GM12878 (cell line): ENCODE data around the gene PTMA. TPM values are rescaled to one million over a fixed set of nuclear protein-coding genes. Genes with fewer than 3 reads are reported as not detected.

ENCODE experiments used
- CBFB ChIP-seq: IDR thresholded peaks from 2 replicates; pipeline ENCODE4 v1.6.1; 2016; ENCODE audit warnings: antibody characterized with exemption, low read depth
- CBX3 ChIP-seq: fragments of 200-600 bp; sonication (generic); IDR thresholded peaks from 2 replicates; pipeline ENCODE4 v1.6.1; 2016; ENCODE audit warnings: low read depth, borderline replicate concordance
- IRF4 ChIP-seq: IDR thresholded peaks from 2 replicates; pipeline ENCODE4 v1.6.1; 2011; ENCODE audit warnings: low read depth, low read length
- NFXL1 ChIP-seq: fragments of 450-650 bp; IDR thresholded peaks from 2 replicates; pipeline ENCODE4 v1.6.1; 2017; ENCODE audit warnings: antibody characterized with exemption, mild to moderate bottlenecking, borderline replicate concordance
- PML ChIP-seq: IDR thresholded peaks from 2 replicates; pipeline ENCODE4 v1.6.1; 2012; ENCODE audit warnings: low read length, inconsistent platforms
- RCOR1 ChIP-seq: conservative IDR thresholded peaks from 2 replicates; pipeline ENCODE4 v1.6.1; 2012; ENCODE audit warnings: low read depth, low read length, improper control_type of control experiment
- STAT1 ChIP-seq: fragments of 450-650 bp; conservative IDR thresholded peaks from 2 replicates; pipeline ENCODE4 v1.6.1; 2014; ENCODE audit warnings: antibody characterized with exemption, mild to moderate bottlenecking
- STAT3 ChIP-seq: IDR thresholded peaks from 2 replicates; pipeline ENCODE4 v1.6.1; 2011; ENCODE audit warnings: low read depth, low read length, improper control_type of control experiment
- polyA plus RNA-seq, 11 experiments: library from polyadenylated mRNA; depleted of rRNA in 4 of 11; unstranded in 6 of 11; stranded (reverse) in 5 of 11; fragments of >200 nt; fragmentation: Nextera tagmentation in 4 of 11; fragmentation: Illumina TruSeq in 1 of 11; extraction: Ambion mirVana in 4 of 11; extraction: Trizol in 1 of 11; gene quantifications; 1 replicate in 1 of 11; 2 replicates in 10 of 11; pipeline versions ENCODE4 v1.2.1 to v1.2.3, GENCODE V29; 2011 to 2016; ENCODE audit warnings: inconsistent platforms in 2 of 11, missing spikeins in 2 of 11, low read depth in 1 of 11
- total RNA-seq, 4 experiments: library from RNA; depleted of rRNA in 3 of 4; stranded (reverse); fragments of >200 nt in 3 of 4; fragmentation: Illumina TruSeq in 1 of 4; extraction: Trizol in 1 of 4; gene quantifications; 2 replicates each; pipeline versions ENCODE4 v1.2.1 to v1.2.3, GENCODE V29; 2013 to 2021
- TF ChIP-seq, protein P1 (sequence below): fragments of 450-650 bp; conservative IDR thresholded peaks from 2 replicates; pipeline ENCODE4 v1.6.1; 2017; ENCODE audit warnings: mild to moderate bottlenecking, moderate library complexity
- TF ChIP-seq, protein P2 (sequence below): IDR thresholded peaks from 2 replicates; pipeline ENCODE4 v1.6.1; 2012; ENCODE audit warnings: low read depth, low read length, improper control_type of control experiment
- TF ChIP-seq, protein P3 (sequence below): IDR thresholded peaks from 2 replicates; pipeline ENCODE4 v1.6.1; 2011; ENCODE audit warnings: mild to moderate bottlenecking, low read depth, low read length, moderate library complexity; ENCODE audit not compliant: insufficient replicate concordance
- TF ChIP-seq, protein P4 (sequence below): fragments of 450-650 bp; IDR thresholded peaks from 2 replicates; pipeline ENCODE4 v1.6.1; 2018; ENCODE audit warnings: borderline replicate concordance, mild to moderate bottlenecking; ENCODE audit not compliant: partially characterized antibody
- TF ChIP-seq, protein P5 (sequence below): fragments of 450-650 bp; IDR thresholded peaks from 2 replicates; pipeline ENCODE4 v1.6.1; 2018; ENCODE audit warnings: mild to moderate bottlenecking, low read depth, moderate library complexity; ENCODE audit not compliant: partially characterized antibody
- TF ChIP-seq, protein P6 (sequence below): fragments of 150-350 bp; IDR thresholded peaks from 2 replicates; pipeline ENCODE4 v1.6.1; 2014; ENCODE audit warnings: mild to moderate bottlenecking, low read depth, low read length
- TF ChIP-seq, protein P7 (sequence below): IDR thresholded peaks from 2 replicates; pipeline ENCODE4 v1.6.1; 2011; ENCODE audit warnings: borderline replicate concordance, low read depth, mild to moderate bottlenecking, moderate library complexity, mixed read lengths, low read length; ENCODE audit not compliant: insufficient read depth; ENCODE audit errors: extremely low read length

Gene PTMA
- total and polyA plus RNA-seq, 10 of the 15 experiments (the other 5 are each of a cell fraction or from before 2014, with no cell fraction given), result 1,144 to 5,018 (median 3,464) TPM

DNA sequence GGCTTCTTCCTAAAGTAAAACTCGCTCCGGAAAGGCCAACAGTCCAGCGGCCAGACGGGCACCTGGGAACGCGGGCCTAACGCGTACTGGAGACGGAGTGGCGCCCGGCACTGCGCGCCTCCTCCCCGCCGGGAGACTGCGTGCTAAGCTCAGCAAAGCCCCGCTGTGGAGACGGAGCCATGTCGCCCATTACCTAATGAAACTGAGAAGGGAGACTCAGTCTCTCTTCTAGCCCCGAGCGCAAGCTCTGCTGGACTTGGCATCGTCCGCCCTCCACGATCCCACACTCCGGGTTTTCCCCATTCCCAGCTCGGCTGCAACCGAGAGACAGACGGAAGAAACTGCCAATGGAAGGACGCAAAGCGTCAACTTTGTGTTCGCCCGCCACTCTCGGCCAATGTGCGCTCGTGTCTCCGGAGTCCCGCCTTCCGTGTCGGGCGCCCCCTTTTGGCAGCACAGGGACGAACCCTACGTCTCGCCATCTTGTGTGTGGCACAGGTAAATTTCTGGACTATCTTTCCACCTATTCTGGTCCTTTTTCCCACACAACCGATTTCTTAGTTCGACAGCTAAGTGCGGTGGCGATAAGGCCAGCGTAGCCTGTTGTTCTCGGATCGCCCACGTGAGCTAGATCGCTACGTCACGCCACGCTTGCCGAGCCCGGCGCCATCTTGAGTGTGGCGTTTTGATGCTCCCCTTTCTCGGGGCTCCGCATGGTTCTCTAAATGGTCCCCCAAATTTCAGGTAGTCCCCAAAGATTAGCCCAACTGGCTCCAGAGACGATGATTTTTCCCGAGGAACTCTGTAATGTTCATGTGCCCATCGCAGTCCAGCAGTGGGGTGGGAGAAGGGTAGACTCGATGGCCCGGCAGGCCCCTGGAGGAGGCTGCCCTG lies 1.3 kb upstream of the PTMA start (continued):
- TF ChIP-seq PML, result no peak
- TF ChIP-seq, protein P1, sequence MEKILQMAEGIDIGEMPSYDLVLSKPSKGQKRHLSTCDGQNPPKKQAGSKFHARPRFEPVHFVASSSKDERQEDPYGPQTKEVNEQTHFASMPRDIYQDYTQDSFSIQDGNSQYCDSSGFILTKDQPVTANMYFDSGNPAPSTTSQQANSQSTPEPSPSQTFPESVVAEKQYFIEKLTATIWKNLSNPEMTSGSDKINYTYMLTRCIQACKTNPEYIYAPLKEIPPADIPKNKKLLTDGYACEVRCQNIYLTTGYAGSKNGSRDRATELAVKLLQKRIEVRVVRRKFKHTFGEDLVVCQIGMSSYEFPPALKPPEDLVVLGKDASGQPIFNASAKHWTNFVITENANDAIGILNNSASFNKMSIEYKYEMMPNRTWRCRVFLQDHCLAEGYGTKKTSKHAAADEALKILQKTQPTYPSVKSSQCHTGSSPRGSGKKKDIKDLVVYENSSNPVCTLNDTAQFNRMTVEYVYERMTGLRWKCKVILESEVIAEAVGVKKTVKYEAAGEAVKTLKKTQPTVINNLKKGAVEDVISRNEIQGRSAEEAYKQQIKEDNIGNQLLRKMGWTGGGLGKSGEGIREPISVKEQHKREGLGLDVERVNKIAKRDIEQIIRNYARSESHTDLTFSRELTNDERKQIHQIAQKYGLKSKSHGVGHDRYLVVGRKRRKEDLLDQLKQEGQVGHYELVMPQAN, result peak; percentile 16; the same call in 1 of the 2 replicates
- TF ChIP-seq, protein P2, sequence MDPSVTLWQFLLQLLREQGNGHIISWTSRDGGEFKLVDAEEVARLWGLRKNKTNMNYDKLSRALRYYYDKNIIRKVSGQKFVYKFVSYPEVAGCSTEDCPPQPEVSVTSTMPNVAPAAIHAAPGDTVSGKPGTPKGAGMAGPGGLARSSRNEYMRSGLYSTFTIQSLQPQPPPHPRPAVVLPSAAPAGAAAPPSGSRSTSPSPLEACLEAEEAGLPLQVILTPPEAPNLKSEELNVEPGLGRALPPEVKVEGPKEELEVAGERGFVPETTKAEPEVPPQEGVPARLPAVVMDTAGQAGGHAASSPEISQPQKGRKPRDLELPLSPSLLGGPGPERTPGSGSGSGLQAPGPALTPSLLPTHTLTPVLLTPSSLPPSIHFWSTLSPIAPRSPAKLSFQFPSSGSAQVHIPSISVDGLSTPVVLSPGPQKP, result peak; percentile 57; the same call in 1 of the 2 replicates
- TF ChIP-seq, protein P3, sequence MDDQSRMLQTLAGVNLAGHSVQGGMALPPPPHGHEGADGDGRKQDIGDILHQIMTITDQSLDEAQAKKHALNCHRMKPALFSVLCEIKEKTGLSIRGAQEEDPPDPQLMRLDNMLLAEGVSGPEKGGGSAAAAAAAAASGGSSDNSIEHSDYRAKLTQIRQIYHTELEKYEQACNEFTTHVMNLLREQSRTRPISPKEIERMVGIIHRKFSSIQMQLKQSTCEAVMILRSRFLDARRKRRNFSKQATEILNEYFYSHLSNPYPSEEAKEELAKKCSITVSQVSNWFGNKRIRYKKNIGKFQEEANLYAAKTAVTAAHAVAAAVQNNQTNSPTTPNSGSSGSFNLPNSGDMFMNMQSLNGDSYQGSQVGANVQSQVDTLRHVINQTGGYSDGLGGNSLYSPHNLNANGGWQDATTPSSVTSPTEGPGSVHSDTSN, result peak; percentile 95
- peak; percentile 36; the same call in 1 of the 2 replicates for TF ChIP-seq CBFB
- TF ChIP-seq, protein P4, sequence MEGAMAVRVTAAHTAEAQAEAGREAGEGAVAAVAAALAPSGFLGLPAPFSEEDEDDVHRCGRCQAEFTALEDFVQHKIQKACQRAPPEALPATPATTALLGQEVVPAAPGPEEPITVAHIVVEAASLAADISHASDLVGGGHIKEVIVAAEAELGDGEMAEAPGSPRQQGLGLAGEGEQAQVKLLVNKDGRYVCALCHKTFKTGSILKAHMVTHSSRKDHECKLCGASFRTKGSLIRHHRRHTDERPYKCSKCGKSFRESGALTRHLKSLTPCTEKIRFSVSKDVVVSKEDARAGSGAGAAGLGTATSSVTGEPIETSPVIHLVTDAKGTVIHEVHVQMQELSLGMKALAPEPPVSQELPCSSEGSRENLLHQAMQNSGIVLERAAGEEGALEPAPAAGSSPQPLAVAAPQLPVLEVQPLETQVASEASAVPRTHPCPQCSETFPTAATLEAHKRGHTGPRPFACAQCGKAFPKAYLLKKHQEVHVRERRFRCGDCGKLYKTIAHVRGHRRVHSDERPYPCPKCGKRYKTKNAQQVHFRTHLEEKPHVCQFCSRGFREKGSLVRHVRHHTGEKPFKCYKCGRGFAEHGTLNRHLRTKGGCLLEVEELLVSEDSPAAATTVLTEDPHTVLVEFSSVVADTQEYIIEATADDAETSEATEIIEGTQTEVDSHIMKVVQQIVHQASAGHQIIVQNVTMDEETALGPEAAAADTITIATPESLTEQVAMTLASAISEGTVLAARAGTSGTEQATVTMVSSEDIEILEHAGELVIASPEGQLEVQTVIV, result peak; percentile 76
- TF ChIP-seq, protein P5, sequence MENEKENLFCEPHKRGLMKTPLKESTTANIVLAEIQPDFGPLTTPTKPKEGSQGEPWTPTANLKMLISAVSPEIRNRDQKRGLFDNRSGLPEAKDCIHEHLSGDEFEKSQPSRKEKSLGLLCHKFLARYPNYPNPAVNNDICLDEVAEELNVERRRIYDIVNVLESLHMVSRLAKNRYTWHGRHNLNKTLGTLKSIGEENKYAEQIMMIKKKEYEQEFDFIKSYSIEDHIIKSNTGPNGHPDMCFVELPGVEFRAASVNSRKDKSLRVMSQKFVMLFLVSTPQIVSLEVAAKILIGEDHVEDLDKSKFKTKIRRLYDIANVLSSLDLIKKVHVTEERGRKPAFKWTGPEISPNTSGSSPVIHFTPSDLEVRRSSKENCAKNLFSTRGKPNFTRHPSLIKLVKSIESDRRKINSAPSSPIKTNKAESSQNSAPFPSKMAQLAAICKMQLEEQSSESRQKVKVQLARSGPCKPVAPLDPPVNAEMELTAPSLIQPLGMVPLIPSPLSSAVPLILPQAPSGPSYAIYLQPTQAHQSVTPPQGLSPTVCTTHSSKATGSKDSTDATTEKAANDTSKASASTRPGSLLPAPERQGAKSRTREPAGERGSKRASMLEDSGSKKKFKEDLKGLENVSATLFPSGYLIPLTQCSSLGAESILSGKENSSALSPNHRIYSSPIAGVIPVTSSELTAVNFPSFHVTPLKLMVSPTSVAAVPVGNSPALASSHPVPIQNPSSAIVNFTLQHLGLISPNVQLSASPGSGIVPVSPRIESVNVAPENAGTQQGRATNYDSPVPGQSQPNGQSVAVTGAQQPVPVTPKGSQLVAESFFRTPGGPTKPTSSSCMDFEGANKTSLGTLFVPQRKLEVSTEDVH, result peak; percentile 39
- peak; percentile 42; the same call in 1 of the 2 replicates for TF ChIP-seq STAT3
- TF ChIP-seq, protein P6, sequence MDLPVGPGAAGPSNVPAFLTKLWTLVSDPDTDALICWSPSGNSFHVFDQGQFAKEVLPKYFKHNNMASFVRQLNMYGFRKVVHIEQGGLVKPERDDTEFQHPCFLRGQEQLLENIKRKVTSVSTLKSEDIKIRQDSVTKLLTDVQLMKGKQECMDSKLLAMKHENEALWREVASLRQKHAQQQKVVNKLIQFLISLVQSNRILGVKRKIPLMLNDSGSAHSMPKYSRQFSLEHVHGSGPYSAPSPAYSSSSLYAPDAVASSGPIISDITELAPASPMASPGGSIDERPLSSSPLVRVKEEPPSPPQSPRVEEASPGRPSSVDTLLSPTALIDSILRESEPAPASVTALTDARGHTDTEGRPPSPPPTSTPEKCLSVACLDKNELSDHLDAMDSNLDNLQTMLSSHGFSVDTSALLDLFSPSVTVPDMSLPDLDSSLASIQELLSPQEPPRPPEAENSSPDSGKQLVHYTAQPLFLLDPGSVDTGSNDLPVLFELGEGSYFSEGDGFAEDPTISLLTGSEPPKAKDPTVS, result peak; percentile 73
- no peak for TF ChIP-seq NFXL1
- TF ChIP-seq IRF4, result 0 out of 2 replicates have a peak, but pooled peaks have one; percentile 62
- TF ChIP-seq RCOR1, result no peak
- TF ChIP-seq STAT1, result peak; percentile 74; the same call in 1 of the 2 replicates
- no peak for TF ChIP-seq CBX3
- TF ChIP-seq, protein P7, sequence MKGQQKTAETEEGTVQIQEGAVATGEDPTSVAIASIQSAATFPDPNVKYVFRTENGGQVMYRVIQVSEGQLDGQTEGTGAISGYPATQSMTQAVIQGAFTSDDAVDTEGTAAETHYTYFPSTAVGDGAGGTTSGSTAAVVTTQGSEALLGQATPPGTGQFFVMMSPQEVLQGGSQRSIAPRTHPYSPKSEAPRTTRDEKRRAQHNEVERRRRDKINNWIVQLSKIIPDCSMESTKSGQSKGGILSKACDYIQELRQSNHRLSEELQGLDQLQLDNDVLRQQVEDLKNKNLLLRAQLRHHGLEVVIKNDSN, result no peak
